Aorta (tissue), 5 donors: ENCODE measurements around the gene P2RX2. TPM values are rescaled to one million over a fixed set of nuclear protein-coding genes. Genes with fewer than 3 reads are reported as not detected.

Experiments used
- ATAC-seq: fragments of 200-7000 bp; cut with Tn5 transposase; one replicate; pipeline ENCODE4 v1.9.1; 2022; ENCODE audit warnings: moderate library complexity; ENCODE audit not compliant: low FRiP score
- DNase-seq, 2 donors: peaks; one replicate each; pipeline ENCODE4 v3.0.0-alpha.2; 2020
- H3K27ac ChIP-seq, 2 donors: one replicate each; pipeline ENCODE4 v1.5.1; 2013; ENCODE audit warnings: low read length in 2 of 2, mild to moderate bottlenecking in 2 of 2, moderate library complexity in 2 of 2, control low read depth in 1 of 2, inconsistent platforms in 1 of 2, low read depth in 1 of 2
- H3K27me3 ChIP-seq, 2 donors: one replicate each; pipeline ENCODE4 v1.6.1; 2013; ENCODE audit warnings: control low read depth in 1 of 2, low read length in 1 of 2, mild to moderate bottlenecking in 1 of 2, moderate library complexity in 1 of 2; ENCODE audit not compliant: insufficient read depth in 2 of 2, control insufficient read depth in 1 of 2
- H3K36me3 ChIP-seq, 2 donors: one replicate each; pipeline ENCODE4 v1.6.1; 2013; ENCODE audit warnings: control low read depth in 1 of 2, low read length in 1 of 2, mild to moderate bottlenecking in 1 of 2; ENCODE audit not compliant: insufficient read depth in 2 of 2, control insufficient read depth in 1 of 2
- H3K4me1 ChIP-seq, 2 donors: one replicate each; pipeline ENCODE4 v1.6.1; 2013; ENCODE audit warnings: low read length in 2 of 2, control low read depth in 1 of 2, mild to moderate bottlenecking in 1 of 2, moderate library complexity in 1 of 2; ENCODE audit not compliant: insufficient read depth in 2 of 2, control insufficient read depth in 1 of 2
- H3K4me3 ChIP-seq, 2 donors: one replicate each; pipeline ENCODE4 v1.5.1; 2013; ENCODE audit warnings: low read length in 2 of 2, control low read depth in 1 of 2, mild to moderate bottlenecking in 1 of 2
- H3K9me3 ChIP-seq: one replicate; pipeline ENCODE4 v1.6.1; 2013; ENCODE audit warnings: mild to moderate bottlenecking, low read length; ENCODE audit not compliant: control insufficient read depth
- WGBS, 2 donors: extraction: QIAGEN DNeasy Blood & Tissue Kit; methylation state at CpG; one replicate each; pipeline ENCODE4 v1.1.7; 2013; 5-methylcytosine and 5-hydroxymethylcytosine counted together
- intact Hi-C, 2 donors: fragments of 100-400 bp; cut with DNase I; formaldehyde crosslinking; loops; one replicate each; pipeline versions ENCODE4 v1.14.2 to v1.15.0; 2022
- polyA plus RNA-seq, 2 donors: library from polyadenylated mRNA; stranded (reverse); fragments of 200-250 nt; gene quantifications; one replicate each; pipeline ENCODE4 v1.2.3, GENCODE V29; 2013
- total RNA-seq, 2 donors: library from RNA; stranded (reverse); fragmentation: NEBNext Ultra II Directional; extraction: Animal tissue kit (Norgen Biotek cat#: 25700); gene quantifications; one replicate each; pipeline ENCODE4 v1.2.1, GENCODE V29; 2021
- donor health status: healthy with polysubstance abuse.
- donor health status: Bipolar disorder and iron deficiency.
- donor health status: DM: no; HTN: no; CAD: no.
- donor health status: DM: no; HTN: no; CAD: no.
- donor health status: DM: yes; HTN: yes; CAD: no.

Gene P2RX2
- total and polyA plus RNA-seq, 4 donors = 0.27 TPM; not detected in 3

GRCh38 chr12:132574271-132574996, 44.1 kb upstream of the P2RX2 start:
- no peak for DNase-seq
- H3K4me1 ChIP-seq = no peaks in the 10 kb centered on the region
- no peak overlapping the region for H3K4me3 ChIP-seq
- H3K27me3 ChIP-seq = no peaks in the 10 kb centered on the region
- H3K27ac ChIP-seq = no peak overlapping the region
- no peaks in the 10 kb centered on the region for H3K9me3 ChIP-seq
- ATAC-seq = no peak
- 96% methylated on average over 33 to 39 of the region's 39 CpGs for WGBS, 2 donors
- intact Hi-C loops = no loop called here
- peaks cover 0 to 4% of the 10 kb centered on the region in 2 donors for H3K36me3 ChIP-seq

DNA sequence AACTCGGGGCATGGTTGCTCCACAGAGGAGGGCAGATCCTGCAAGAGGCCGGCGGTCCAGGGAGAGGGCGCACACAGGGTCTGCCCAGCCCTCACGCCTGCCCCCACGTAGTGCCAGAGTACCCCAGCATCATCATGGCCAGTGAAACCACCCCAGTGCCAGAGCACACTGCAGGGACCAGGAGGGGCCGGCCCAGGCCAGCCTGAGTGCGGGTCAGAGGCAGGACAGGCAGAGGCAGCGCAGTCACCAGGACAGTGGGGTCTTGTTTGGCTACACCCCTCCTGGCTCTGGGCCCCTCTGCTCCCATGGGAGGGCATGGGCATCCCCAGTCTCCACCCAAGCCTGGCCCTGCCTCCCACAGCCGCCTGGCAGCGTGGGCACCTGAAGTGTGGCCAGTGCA, 42.9 kb upstream of the P2RX2 start:
- 95 to 96% methylated on average over 11 of the region's 11 CpGs for WGBS, 2 donors
- Histone ChIP-seq H3K36me3 (peaks cover 0 to 4% of the 10 kb centered on the region in 2 donors), H3K9me3 (no peaks in the 10 kb centered on the region), H3K4me3 (no peak overlapping the region), H3K27me3 (no peaks in the 10 kb centered on the region), H3K4me1 (no peaks in the 10 kb centered on the region), H3K27ac (no peak overlapping the region)
- ATAC-seq = no peak
- intact Hi-C loops = no loop called here
- no peak for DNase-seq

DNA sequence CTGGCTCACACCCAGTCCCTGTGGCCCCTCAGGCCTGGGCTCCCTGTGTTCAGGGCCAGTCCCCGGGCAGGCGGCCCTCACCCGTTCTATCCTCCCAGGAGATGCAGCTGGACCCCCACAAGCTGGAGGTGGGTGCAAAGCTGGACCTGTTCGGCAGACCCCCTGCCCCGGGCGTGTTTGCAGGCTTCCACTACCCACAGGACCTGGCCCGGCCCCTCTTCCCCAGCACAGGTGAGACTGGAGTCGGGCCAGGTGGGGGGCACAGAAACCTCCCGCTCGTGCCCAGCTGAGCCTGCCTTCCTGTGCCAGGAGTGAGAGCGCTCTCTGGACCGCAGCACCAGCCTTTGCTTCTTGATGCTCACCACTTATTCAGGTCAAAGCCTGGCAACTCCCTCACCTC, 41.9 kb upstream of the P2RX2 start:
- Histone ChIP-seq H3K4me3 (no peak overlapping the region), H3K27me3 (no peaks in the 10 kb centered on the region), H3K9me3 (no peaks in the 10 kb centered on the region), H3K27ac (no peak overlapping the region), H3K36me3 (peaks cover 0 to 4% of the 10 kb centered on the region in 2 donors), H3K4me1 (no peaks in the 10 kb centered on the region)
- DNase-seq (no peak), ATAC-seq (no peak)
- intact Hi-C loops = no loop called here
- 95 to 96% methylated on average over 12 of the region's 12 CpGs for WGBS, 2 donors

DNA sequence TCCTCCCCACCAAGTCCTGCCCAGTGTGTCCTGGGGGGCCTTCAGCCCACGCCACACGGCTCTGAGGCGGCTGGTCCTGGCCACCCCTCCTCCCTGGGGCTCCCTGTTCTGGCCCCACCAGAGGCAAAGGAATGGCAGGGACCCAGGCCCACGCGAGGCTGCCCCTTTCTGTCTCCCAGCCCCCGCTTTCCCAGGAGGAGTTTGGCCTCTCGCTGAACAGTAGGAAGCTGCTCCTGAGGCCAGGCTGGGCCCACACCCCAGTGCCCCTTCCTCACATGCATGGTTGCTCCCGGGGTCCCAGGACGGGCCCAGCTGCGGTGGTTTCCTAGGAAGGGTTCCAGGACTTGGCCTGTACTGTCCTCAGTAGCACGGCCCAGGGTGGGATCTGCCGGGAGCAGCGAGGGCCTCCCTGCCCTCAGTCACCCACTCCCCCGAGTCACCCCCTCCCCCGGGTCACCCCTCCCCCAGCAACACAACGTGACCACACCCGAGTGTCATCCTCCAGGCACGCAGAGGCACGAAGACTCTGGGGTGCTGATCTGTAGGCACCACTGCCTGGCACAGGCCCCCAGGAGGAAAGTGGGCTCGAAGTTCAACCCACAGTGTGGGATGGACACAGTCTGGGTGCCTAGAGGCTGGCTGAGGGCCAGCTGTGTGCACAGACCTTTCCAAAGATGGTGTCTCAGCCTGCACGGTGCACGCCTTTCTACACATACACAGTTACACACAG, 41.2 kb upstream of the P2RX2 start:
- H3K36me3 ChIP-seq = peaks cover 0 to 4% of the 10 kb centered on the region in 2 donors
- 88% methylated on average over 22 of the region's 22 CpGs for WGBS, 2 donors
- no peak for ATAC-seq

DNA sequence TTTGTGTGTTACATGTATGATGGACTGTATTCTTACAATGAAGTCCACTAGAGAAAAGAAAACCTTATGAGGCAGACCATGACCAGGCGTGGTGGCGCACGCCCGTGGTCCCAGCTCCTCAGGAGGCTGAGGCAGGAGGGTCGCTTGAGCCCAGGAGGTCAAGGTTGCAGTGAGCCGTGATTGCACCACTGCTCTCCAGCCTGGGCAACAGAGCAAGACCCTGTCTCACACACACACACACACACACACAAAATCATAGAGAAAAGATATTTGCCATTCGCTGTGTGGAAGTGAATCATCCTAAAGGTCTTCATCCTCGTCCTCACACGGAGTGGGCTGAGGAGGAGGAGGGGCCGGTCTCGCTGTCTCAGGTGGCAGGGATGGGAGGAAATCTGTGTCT, 40.5 kb upstream of the P2RX2 start:
- no peak for ATAC-seq
- intact Hi-C loops = no loop called here
- H3K4me3 ChIP-seq = no peak overlapping the region
- WGBS, 2 donors = 89 to 96% methylated on average over 11 of the region's 11 CpGs
- H3K4me1 ChIP-seq = no peaks in the 10 kb centered on the region
- H3K9me3 ChIP-seq = no peaks in the 10 kb centered on the region
- no peaks in the 10 kb centered on the region for H3K27me3 ChIP-seq
- no peak overlapping the region for H3K27ac ChIP-seq
- DNase-seq = no peak
- peaks cover 0 to 4% of the 10 kb centered on the region in 2 donors for H3K36me3 ChIP-seq

More for the DNA sequence above, 41.2 kb upstream of the P2RX2 start:
- no peak overlapping the region for H3K4me3 ChIP-seq
- no peak overlapping the region for H3K27ac ChIP-seq
- DNase-seq = no peak
- intact Hi-C loops = no loop called here
- no peaks in the 10 kb centered on the region for H3K9me3 ChIP-seq
- H3K27me3 ChIP-seq = no peaks in the 10 kb centered on the region
- no peaks in the 10 kb centered on the region for H3K4me1 ChIP-seq

- ATAC-seq (no peak), DNase-seq (no peak)
- H3K4me3 ChIP-seq = no peak overlapping the region
- 82 to 89% methylated on average over 11 of the region's 11 CpGs for WGBS, 2 donors
- peaks cover 0 to 4% of the 10 kb centered on the region in 2 donors for H3K36me3 ChIP-seq
- no peak overlapping the region for H3K27ac ChIP-seq
- intact Hi-C loops = no loop called here
- no peaks in the 10 kb centered on the region for H3K4me1 ChIP-seq
- H3K27me3 ChIP-seq = no peaks in the 10 kb centered on the region
- H3K9me3 ChIP-seq = no peaks in the 10 kb centered on the region
These were observed 39.8 kb upstream of the P2RX2 start for GRCh38 chr12:132578826-132579225.

DNA sequence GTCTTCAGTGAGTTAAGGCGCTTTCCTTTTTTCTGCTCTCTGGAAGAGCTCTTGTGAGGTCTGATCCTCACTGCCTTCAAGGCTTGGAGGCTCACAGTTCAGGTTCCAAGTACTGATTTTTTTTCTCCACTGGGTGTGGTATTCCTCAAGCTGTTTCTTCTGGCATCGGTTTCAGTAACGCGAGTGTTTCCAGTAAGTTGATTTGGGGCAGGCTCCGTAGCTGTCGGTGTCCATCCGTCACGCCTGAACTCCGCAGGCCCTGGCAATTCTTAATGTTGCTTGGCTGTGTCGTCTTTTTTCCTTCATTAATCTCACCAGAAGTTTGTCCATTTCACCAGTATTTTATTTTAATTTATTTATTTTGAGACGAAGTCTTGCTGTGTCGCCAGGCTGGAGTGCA, 38.8 kb upstream of the P2RX2 start:
- Histone ChIP-seq H3K9me3 (no peaks in the 10 kb centered on the region), H3K36me3 (no peaks in the 10 kb centered on the region), H3K4me3 (no peak overlapping the region), H3K27ac (no peak overlapping the region), H3K27me3 (no peaks in the 10 kb centered on the region), H3K4me1 (no peaks in the 10 kb centered on the region)
- intact Hi-C loops = no loop called here
- ATAC-seq (no peak), DNase-seq (no peak)
- 61 to 63% methylated on average over 12 of the region's 12 CpGs for WGBS, 2 donors

GRCh38 chr12:132580701-132581292, 37.8 kb upstream of the P2RX2 start:
- intact Hi-C loops = no loop called here
- no peaks in the 10 kb centered on the region for H3K36me3 ChIP-seq

More at GRCh38 chr12:132580701-132581292, 37.8 kb upstream of the P2RX2 start:
- ATAC-seq (no peak), DNase-seq (no peak)
- H3K4me1 ChIP-seq = no peaks in the 10 kb centered on the region
- H3K4me3 ChIP-seq = no peak overlapping the region
- H3K9me3 ChIP-seq = no peaks in the 10 kb centered on the region
- no peak overlapping the region for H3K27ac ChIP-seq
- whole genome bisulfite sequencing, 2 donors = 91 to 94% methylated on average over 12 of the region's 12 CpGs
- no peaks in the 10 kb centered on the region for H3K27me3 ChIP-seq
